ACHN (cell line): ENCODE data around the gene SLC12A7.

Experiments
- DNase-seq: peaks from one replicate; pipeline ENCODE4 v3.0.0-alpha.2; 2015
- in situ Hi-C: cut with HindIII; loops from 2 replicates; pipeline ENCODE4 v1.10.0; 2017; ENCODE audit warnings: low sequenced_read_pairs, low pct_ligation_motif_present, low pct_unique_long_range_greater_than_20kb

The SLC12A7 gene

GRCh38 chr5:1021136-1021968 lies 90.5 kb downstream of the SLC12A7 start:
- no peak for DNase-seq
- in situ Hi-C loops = no loop called here

GRCh38 chr5:1020452-1020961 lies 91.4 kb downstream of the SLC12A7 start:
- DNase-seq = no peak
- in situ Hi-C loops = no loop called here

- DNase-seq = no peak
- in situ Hi-C loops = no loop called here
Observed at GRCh38 chr5:1019001-1019905, 92.6 kb downstream of the SLC12A7 start.

- no peak for DNase-seq
- in situ Hi-C loops = no loop called here
Observed at GRCh38 chr5:1018596-1018995, 93.3 kb downstream of the SLC12A7 start.

- no peak for DNase-seq
- in situ Hi-C loops = no loop called here
Observed at GRCh38 chr5:1017691-1018455, 94.0 kb downstream of the SLC12A7 start.

GRCh38 chr5:1017056-1017455 lies 94.8 kb downstream of the SLC12A7 start:
- in situ Hi-C loops = no loop called here
- DNase-seq = no peak

GRCh38 chr5:1016476-1016875 lies 95.4 kb downstream of the SLC12A7 start:
- in situ Hi-C loops = no loop called here
- DNase-seq = no peak

- in situ Hi-C loops = no loop called here
- DNase-seq = no peak
Observed at GRCh38 chr5:1016036-1016435, 95.8 kb downstream of the SLC12A7 start.

- DNase-seq = no peak
- in situ Hi-C loops = no loop called here
Observed at GRCh38 chr5:1015507-1015906, 96.4 kb downstream of the SLC12A7 start.

GRCh38 chr5:1014781-1015221 lies 97.1 kb downstream of the SLC12A7 start:
- in situ Hi-C loops = no loop called here
- no peak for DNase-seq

- in situ Hi-C loops = no loop called here
- no peak for DNase-seq
Observed at GRCh38 chr5:1014346-1014745, 97.5 kb downstream of the SLC12A7 start.

GRCh38 chr5:1013948-1014301 lies 97.9 kb downstream of the SLC12A7 start:
- in situ Hi-C loops = no loop called here
- DNase-seq = no peak

GRCh38 chr5:1013238-1013947 lies 98.5 kb downstream of the SLC12A7 start:
- DNase-seq = no peak
- in situ Hi-C loops = no loop called here

GRCh38 chr5:1012900-1013237 lies 99.0 kb downstream of the SLC12A7 start:
- in situ Hi-C loops = no loop called here

GRCh38 chr5:1012313-1012841 lies 99.5 kb downstream of the SLC12A7 start:
- in situ Hi-C loops = no loop called here
- no peak for DNase-seq

More at GRCh38 chr5:1012900-1013237, 99.0 kb downstream of the SLC12A7 start:
- no peak for DNase-seq

- in situ Hi-C loops = no loop called here
- no peak for DNase-seq
Observed at GRCh38 chr5:1011741-1012312, 100.0 kb downstream of the SLC12A7 start.

- in situ Hi-C loops = no loop called here
- DNase-seq = peak; percentile 36
Observed at GRCh38 chr5:1011226-1011631, 100.6 kb downstream of the SLC12A7 start.

GRCh38 chr5:1010641-1011046 lies 101.2 kb downstream of the SLC12A7 start:
- in situ Hi-C loops = no loop called here
- no peak for DNase-seq
